Prostate gland (tissue), 2 donors: ENCODE measurements around the gene PLCB4.

Experiments
- CTCF ChIP-seq, 4 experiments: fragments of 200-600 bp in 2 of 4; fragments of 450-650 bp in 2 of 4; sonication (generic) in 2 of 4; IDR thresholded peaks; 1 replicate in 3 of 4; 2 replicates in 1 of 4; pipeline ENCODE4 v1.5.1; 2016 to 2019; ENCODE audit warnings: antibody characterized with exemption in 4 of 4, mild to moderate bottlenecking in 2 of 4, moderate library complexity in 2 of 4
- POLR2A ChIP-seq: fragments of 450-650 bp; IDR thresholded peaks from one replicate; pipeline ENCODE4 v1.6.1; 2016; ENCODE audit warnings: antibody characterized with exemption, mild to moderate bottlenecking

- TF ChIP-seq POLR2A (no peak), CTCF (IDR thresholded peaks at IDR 0.05) (no peak)
These were observed 252.1 kb downstream of the PLCB4 start for GRCh38 chr20:9321007-9321406.
